ENCODE data around the gene DPYSL3. TPM values are rescaled to one million over a fixed set of nuclear protein-coding genes. Genes with fewer than 3 reads are reported as not detected.

DPYSL3 gene
- total RNA-seq, 1 donor from 2014 or later: 165 TPM

DNA sequence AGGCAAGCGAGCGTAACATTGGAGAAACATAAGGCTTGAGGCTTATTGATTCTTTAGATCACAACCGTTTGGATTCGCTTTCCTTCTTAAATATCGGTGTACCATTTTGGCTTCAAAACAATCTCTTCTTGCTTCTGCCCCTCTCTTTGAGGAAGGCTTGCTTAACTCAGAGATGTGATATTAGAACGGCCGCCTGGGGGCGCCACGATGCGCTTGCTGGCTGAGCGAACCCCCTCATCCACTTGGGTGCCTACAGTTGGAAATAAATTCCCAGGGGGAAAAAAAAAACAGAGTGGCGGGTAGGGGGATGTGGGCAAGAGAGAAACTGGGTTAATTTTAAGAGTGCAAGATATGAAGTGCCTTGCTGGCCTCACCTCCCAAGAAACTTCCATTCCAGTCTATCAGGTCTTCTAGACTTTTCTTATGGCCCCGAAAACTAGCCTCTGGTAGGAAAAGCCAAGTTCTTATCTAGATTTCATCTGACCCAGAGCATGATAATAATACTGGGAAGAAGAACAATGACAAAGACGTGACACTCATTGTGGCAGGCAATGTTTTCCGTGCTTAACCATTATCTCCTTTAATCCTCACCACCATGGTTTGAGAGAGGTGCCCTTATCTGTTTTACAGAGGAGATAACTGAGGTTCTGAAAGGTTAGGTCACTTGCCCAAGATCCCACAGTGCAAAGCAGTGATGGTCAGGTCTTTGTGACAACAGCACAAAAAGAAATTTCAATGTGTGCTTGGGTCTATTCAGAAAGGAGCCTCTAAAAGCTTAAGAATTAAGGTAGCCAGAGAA, 115.8 kb downstream of the DPYSL3 start:
- TF ChIP-seq, protein P1, sequence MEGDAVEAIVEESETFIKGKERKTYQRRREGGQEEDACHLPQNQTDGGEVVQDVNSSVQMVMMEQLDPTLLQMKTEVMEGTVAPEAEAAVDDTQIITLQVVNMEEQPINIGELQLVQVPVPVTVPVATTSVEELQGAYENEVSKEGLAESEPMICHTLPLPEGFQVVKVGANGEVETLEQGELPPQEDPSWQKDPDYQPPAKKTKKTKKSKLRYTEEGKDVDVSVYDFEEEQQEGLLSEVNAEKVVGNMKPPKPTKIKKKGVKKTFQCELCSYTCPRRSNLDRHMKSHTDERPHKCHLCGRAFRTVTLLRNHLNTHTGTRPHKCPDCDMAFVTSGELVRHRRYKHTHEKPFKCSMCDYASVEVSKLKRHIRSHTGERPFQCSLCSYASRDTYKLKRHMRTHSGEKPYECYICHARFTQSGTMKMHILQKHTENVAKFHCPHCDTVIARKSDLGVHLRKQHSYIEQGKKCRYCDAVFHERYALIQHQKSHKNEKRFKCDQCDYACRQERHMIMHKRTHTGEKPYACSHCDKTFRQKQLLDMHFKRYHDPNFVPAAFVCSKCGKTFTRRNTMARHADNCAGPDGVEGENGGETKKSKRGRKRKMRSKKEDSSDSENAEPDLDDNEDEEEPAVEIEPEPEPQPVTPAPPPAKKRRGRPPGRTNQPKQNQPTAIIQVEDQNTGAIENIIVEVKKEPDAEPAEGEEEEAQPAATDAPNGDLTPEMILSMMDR (IDR thresholded peaks at IDR 0.05; ENCODE audit: unreplicated experiment): no peak
- no peak for DNase-seq (ENCODE audit: low spot score in 2 of 2, unreplicated experiment in 2 of 2)

DNA sequence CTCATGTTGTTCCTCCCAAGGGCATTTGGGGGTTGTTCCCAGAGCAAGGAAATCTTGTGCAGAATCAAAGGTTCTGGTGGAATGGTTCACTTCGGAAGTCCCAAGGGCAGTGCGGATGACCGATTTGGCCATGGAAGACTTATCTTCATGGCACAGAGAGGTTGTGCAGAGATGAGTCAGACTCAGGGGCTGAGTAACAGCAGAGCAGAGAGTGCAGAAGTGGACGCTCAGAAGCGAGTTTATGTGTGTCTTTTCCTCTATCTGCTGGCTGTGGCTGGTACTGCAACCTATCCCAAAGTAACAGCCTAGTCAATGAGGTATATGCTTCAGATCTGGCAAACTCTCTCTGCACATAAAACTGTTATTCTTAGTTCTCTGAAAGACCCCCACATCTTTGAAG, 118.1 kb downstream of the DPYSL3 start:
- TF ChIP-seq, protein P1 (IDR thresholded peaks at IDR 0.05; ENCODE audit: unreplicated experiment): peak; percentile 70
- H3K4me1 Mint-ChIP-seq: peaks cover 11% of the 10 kb centered on the region
- H3K4me3 Mint-ChIP-seq: no peak overlapping the region
- no peak overlapping the region for H3K27ac Mint-ChIP-seq
- peaks cover 47% of the 10 kb centered on the region for H3K36me3 Mint-ChIP-seq
- H3K9me3 Mint-ChIP-seq: no peaks in the 10 kb centered on the region
- no peak for DNase-seq (ENCODE audit: low spot score in 2 of 2, unreplicated experiment in 2 of 2)
- no peaks in the 10 kb centered on the region for H3K27me3 Mint-ChIP-seq (ENCODE audit: low read depth)

More for the DNA sequence above, 115.8 kb downstream of the DPYSL3 start:
- Mint-ChIP-seq H3K4me1 (no peaks in the 10 kb centered on the region), H3K4me3 (no peak overlapping the region), H3K9me3 (no peaks in the 10 kb centered on the region), H3K27ac (no peak overlapping the region), H3K36me3 (peaks cover 59% of the 10 kb centered on the region), H3K27me3 (ENCODE audit: low read depth) (no peaks in the 10 kb centered on the region)

DNA sequence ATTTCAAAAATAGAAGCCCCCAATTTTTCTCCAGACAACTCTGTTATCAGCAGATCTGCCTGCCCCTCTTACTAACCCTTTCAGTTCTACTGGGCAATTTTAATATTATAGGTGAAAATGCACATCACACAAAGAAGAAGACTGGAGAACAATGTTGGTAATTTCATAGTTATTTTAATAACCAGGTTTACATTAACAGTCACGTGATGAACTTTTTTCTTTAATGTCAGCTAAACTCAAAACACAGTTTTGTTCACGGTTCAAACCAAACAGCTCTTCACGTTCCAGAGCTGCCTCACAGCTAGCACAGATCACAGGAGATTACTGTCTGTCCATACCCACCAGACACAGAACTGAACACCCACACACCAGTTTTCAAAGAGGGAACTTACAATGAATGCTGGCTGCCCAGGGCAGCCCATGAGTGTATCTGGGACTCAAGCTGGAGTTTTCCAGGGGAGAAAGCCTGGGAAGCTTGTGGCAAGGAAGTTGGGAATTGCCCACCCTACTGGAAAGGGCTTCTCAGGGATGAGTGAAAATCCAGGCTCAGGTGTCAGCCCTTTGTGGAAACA, 119.1 kb downstream of the DPYSL3 start:
- Mint-ChIP-seq H3K36me3 (peaks cover 39% of the 10 kb centered on the region), H3K4me1 (peaks cover 12% of the 10 kb centered on the region), H3K9me3 (no peaks in the 10 kb centered on the region), H3K4me3 (no peak overlapping the region), H3K27ac (no peak overlapping the region), H3K27me3 (ENCODE audit: low read depth) (no peaks in the 10 kb centered on the region)
- TF ChIP-seq, protein P1 (IDR thresholded peaks at IDR 0.05; ENCODE audit: unreplicated experiment): no peak
- DNase-seq (ENCODE audit: low spot score in 2 of 2, unreplicated experiment in 2 of 2): no peak

DNA sequence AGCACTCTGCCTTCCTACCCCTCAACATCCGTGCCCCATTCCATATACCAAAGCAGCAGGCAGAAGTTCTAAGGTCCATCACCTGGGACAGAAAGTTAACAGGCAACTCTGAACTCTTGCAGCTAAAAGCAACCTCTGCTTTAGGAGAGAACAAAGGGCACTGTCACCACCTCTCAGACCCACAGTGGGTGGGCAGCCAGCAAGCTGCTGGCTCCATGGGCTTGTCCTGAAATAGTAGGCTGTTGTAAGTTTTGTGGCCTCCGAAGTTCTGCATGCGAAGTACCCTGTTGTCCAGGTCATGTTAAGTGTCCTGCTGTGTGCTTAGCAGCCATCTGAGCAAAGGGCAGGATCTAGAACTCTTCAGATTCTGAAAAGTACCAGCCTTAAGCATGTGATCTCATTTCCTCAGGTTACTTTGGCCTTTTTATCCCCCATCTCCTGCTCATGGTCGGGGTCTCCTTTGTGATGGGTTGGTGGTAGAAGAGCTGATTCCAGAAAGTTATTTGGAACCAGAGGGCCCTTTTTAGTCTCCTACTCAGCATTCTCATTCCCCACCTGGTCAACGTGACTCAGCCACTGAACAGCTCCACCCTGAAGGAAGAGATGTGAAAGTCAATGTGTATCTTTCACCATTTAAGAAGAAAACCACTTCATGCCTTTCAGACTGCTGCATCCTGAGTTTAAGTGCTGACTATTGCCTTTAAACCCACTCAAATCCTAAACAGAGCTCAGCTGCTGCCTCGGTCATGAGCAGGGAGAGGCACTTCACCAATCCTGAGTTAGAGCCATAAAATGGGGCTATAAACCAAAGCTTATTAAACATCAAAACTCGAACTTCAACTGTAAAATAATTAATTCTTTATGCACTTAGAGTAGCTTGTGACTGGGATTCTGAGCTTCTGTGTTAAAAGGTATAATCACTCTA, 121.4 kb downstream of the DPYSL3 start:
- DNase-seq (ENCODE audit: low spot score in 2 of 2, unreplicated experiment in 2 of 2): no peak
- Mint-ChIP-seq H3K27ac (no peak overlapping the region), H3K4me1 (peaks cover 26% of the 10 kb centered on the region), H3K27me3 (ENCODE audit: low read depth) (no peaks in the 10 kb centered on the region), H3K36me3 (peaks cover 20% of the 10 kb centered on the region), H3K4me3 (no peak overlapping the region), H3K9me3 (no peaks in the 10 kb centered on the region)
- TF ChIP-seq, protein P1 (IDR thresholded peaks at IDR 0.05; ENCODE audit: unreplicated experiment): no peak

DNA sequence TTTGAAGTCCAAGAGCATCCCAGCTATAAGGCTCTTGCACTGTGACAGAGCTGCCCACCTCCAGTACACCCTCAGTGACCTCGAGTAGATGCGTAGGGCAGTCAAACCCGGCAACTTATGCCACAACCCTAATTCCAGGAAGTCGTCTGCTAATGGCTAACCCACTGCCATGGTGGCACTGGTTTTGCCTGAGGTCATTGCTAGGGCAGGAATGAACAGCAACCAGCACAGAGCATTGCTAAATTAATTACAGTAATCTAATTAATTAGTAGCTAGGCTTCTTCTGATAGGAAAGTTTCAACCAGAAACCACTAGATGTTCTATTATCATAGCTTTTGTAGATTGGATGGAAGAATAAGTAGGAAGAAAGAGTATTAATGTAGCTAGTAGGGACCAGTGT, 122.8 kb downstream of the DPYSL3 start:
- Mint-ChIP-seq H3K36me3 (peaks cover 12% of the 10 kb centered on the region), H3K27me3 (ENCODE audit: low read depth) (no peaks in the 10 kb centered on the region), H3K9me3 (peaks cover under 1% of the 10 kb centered on the region), H3K4me1 (peaks cover 34% of the 10 kb centered on the region), H3K4me3 (no peak overlapping the region), H3K27ac (no peak overlapping the region)
- TF ChIP-seq, protein P1 (IDR thresholded peaks at IDR 0.05; ENCODE audit: unreplicated experiment): no peak
- no peak for DNase-seq (ENCODE audit: low spot score in 2 of 2, unreplicated experiment in 2 of 2)

Measured in mesothelial cell of epicardium (in vitro differentiated cells).